ENCODE measurements around the gene KSR2. TPM values are rescaled to one million over a fixed set of nuclear protein-coding genes. Genes with fewer than 3 reads are reported as not detected.

Gene KSR2
- total and polyA plus RNA-seq, 9 donors = under 0.01 to 0.15 (median 0.08) TPM; not detected in 4

- TF ChIP-seq CTCF (IDR thresholded peaks at IDR 0.05) (no peak), EP300 (IDR thresholded peaks at IDR 0.05) (no peak), POLR2A (IDR thresholded peaks at IDR 0.05) (no peak)
- no peak overlapping the region for H3K4me3 ChIP-seq
- no peaks in the 10 kb centered on the region for H3K4me1 ChIP-seq (ENCODE audit: insufficient read depth)
- no peaks in the 10 kb centered on the region for H3K27me3 ChIP-seq
- H3K9me3 ChIP-seq = no peaks in the 10 kb centered on the region
- intact Hi-C loops (cut with DNase I) = no loop called here
- no peak for DNase-seq
- WGBS, 3 donors = 76 to 90% (median 82%) methylated on average over 1 of the region's 1 CpG
- no peak overlapping the region for H3K27ac ChIP-seq
- no peaks in the 10 kb centered on the region for H3K36me3 ChIP-seq
These were observed 8.6 kb upstream of the KSR2 start for GRCh38 chr12:117977373-117977772.

- intact Hi-C loops (cut with DNase I) = no loop called here
- no peak for DNase-seq
- Histone ChIP-seq H3K9me3 (no peaks in the 10 kb centered on the region), H3K27me3 (no peaks in the 10 kb centered on the region), H3K27ac (no peak overlapping the region), H3K4me1 (ENCODE audit: insufficient read depth) (no peaks in the 10 kb centered on the region), H3K4me3 (no peak overlapping the region), H3K36me3 (no peaks in the 10 kb centered on the region)
- TF ChIP-seq POLR2A (IDR thresholded peaks at IDR 0.05) (no peak), EP300 (IDR thresholded peaks at IDR 0.05) (no peak), CTCF (IDR thresholded peaks at IDR 0.05) (no peak)
- WGBS, 3 donors = 78 to 95% (median 85%) methylated on average over 3 of the region's 3 CpGs
These were observed 6.2 kb upstream of the KSR2 start for GRCh38 chr12:117975006-117975405.

GRCh38 chr12:117972301-117972700, 3.5 kb upstream of the KSR2 start:
- no peaks in the 10 kb centered on the region for H3K9me3 ChIP-seq
- H3K27me3 ChIP-seq = no peaks in the 10 kb centered on the region
- H3K4me1 ChIP-seq (ENCODE audit: insufficient read depth) = peaks cover 1% of the 10 kb centered on the region
- TF ChIP-seq CTCF (IDR thresholded peaks at IDR 0.05) (no peak), POLR2A (IDR thresholded peaks at IDR 0.05) (no peak)
- H3K27ac ChIP-seq = no peak overlapping the region
- intact Hi-C loops (cut with DNase I) = no loop called here
- 68 to 74% (median 69%) methylated on average over 2 of the region's 2 CpGs for WGBS, 3 donors
- H3K36me3 ChIP-seq = no peaks in the 10 kb centered on the region
- H3K4me3 ChIP-seq = no peak overlapping the region
- DNase-seq = no peak

- no peak overlapping the region for H3K4me3 ChIP-seq
- no peaks in the 10 kb centered on the region for H3K9me3 ChIP-seq
- DNase-seq = no peak
- H3K27me3 ChIP-seq = no peaks in the 10 kb centered on the region
- 82 to 91% (median 85%) methylated on average over 4 of the region's 4 CpGs for WGBS, 3 donors
- H3K27ac ChIP-seq = no peak overlapping the region
- no peaks in the 10 kb centered on the region for H3K36me3 ChIP-seq
- H3K4me1 ChIP-seq (ENCODE audit: insufficient read depth) = peaks cover 1% of the 10 kb centered on the region
- intact Hi-C loops (cut with DNase I) = no loop called here
- TF ChIP-seq EP300 (IDR thresholded peaks at IDR 0.05) (no peak), POLR2A (IDR thresholded peaks at IDR 0.05) (no peak), CTCF (IDR thresholded peaks at IDR 0.05) (no peak)
These were observed 1.5 kb upstream of the KSR2 start for GRCh38 chr12:117970334-117970733.

All from ovary (tissue), 9 donors.